ENCODE measurements around the gene CELA3B. TPM values are rescaled to one million over a fixed set of nuclear protein-coding genes. Genes with fewer than 3 reads are reported as not detected.
A peak's percentile ranks its signal among the peaks of the same experiment; 100 is the strongest.
"Not testable (repeated sequence)": the region's sequence is repeated elsewhere in the genome, so short reads cannot be mapped to it uniquely, and the experiment has no call there.

CELA3B gene
- total RNA-seq, 2 experiments from 2014 or later: not detected

GRCh38 chr1:22018583-22019559, 42.0 kb downstream of the CELA3B start:
- ChIA-PET CTCF (interaction anchor here (0.8 to 2.0 kb wide), 5 partner anchors 8 to 87 kb away, joined by 3 to 16 read pairs (median 4); partner anchors contain the start of gene CDC42), POLR2A (interaction anchor here (0.6 to 30.7 kb wide), 4 partner anchors 12 to 87 kb away, joined by 3 to 1616 read pairs (median 4); partner anchors contain the start of gene CDC42)
- Mint-ChIP-seq H3K4me3 (no peak overlapping the region), H3K36me3 (ENCODE audit: low read depth) (no peaks in the 10 kb centered on the region), H3K27me3 (no peaks in the 10 kb centered on the region), H3K27ac (peak overlapping the region; percentile 81), H3K9me3 (no peaks in the 10 kb centered on the region), H3K4me1 (peaks cover 28% of the 10 kb centered on the region)
- DNase-seq: peak; percentile 71

GRCh38 chr1:22021061-22021460, 44.2 kb downstream of the CELA3B start:
- Mint-ChIP-seq H3K27me3 (no peaks in the 10 kb centered on the region), H3K36me3 (ENCODE audit: low read depth) (peaks cover 2% of the 10 kb centered on the region), H3K4me1 (peaks cover 41% of the 10 kb centered on the region), H3K4me3 (no peak overlapping the region), H3K9me3 (no peaks in the 10 kb centered on the region), H3K27ac (no peak overlapping the region)
- no peak for DNase-seq
- ChIA-PET POLR2A (interaction anchor here (30.7 kb wide), 1 partner anchor 33 kb away, joined by 1616 read pairs; the partner anchor contains the start of gene CDC42), CTCF (interaction anchor here (0.6 to 6.4 kb wide), 3 partner anchors 31 to 78 kb away, joined by 3 to 112 read pairs (median 4); partner anchors contain the start of gene CDC42)

DNA sequence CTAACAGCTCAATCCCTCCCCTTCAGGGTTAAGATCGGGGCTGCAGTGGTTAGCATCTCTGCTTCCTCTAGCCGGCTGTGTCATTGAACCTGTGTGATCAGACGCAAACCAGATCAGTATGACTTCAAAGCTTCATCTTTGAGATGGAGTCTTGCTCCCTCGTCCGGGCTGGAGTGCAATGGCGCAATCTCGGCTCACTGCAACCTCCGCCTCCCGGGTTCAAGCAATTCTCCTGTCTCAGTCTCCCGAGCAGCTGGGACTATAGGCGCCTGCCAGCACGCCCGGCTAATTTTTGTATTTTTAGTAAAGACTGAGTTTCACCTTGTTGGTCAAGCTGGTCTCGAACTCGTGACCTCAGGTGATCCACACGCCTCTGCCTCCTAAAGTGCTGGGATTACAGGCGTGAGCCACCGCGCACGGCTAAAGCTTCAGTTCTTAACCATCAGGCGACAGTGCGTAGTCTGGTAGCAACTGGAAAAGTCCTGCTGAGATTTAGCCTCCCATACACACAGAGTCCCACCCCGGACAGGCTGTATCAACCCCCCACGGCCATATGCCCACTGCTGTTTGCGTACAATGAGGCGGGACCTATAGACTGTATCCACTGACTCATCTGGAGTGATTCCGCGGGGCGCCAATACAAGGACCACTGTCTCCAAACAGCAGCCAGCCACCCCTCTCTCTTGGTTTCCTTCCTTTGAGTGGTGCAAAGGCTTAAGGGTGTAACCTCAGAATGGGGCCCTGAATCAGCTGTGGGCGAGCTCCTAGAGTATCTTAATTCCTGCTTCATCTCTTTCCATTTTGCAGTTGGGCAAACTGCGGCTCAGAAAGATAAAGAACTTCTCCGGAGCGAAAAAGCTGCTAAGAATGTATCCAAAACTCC, 47.9 kb downstream of the CELA3B start:
- peaks cover 51% of the 10 kb centered on the region for H3K4me1 Mint-ChIP-seq
- H3K36me3 Mint-ChIP-seq (ENCODE audit: low read depth): peaks cover 9% of the 10 kb centered on the region
- CTCF ChIA-PET: interaction anchor here (0.6 to 6.4 kb wide), 20 partner anchors 14 to 656 kb away, joined by 3 to 112 read pairs (median 4); partner anchors contain the start of gene CDC42
- POLR2A ChIA-PET: interaction anchor here (0.6 to 30.7 kb wide), 18 partner anchors 15 to 1238 kb away, joined by 3 to 1616 read pairs (median 4); partner anchors contain the start of genes CDC42, HP1BP3 and USP48
- no peaks in the 10 kb centered on the region for H3K27me3 Mint-ChIP-seq
- H3K27ac Mint-ChIP-seq: peak overlapping the region; percentile 93
- H3K9me3 Mint-ChIP-seq: no peaks in the 10 kb centered on the region
- peak; percentile 82 for DNase-seq
- H3K4me3 Mint-ChIP-seq: peak overlapping the region; percentile 86

- ChIA-PET POLR2A (interaction anchor here (0.6 to 30.7 kb wide), 19 partner anchors 15 to 1239 kb away, joined by 3 to 1616 read pairs (median 4); partner anchors contain the start of genes CDC42, HP1BP3 and USP48), CTCF (interaction anchor here (0.6 to 6.4 kb wide), 15 partner anchors 13 to 391 kb away, joined by 3 to 112 read pairs (median 5); partner anchors contain the start of gene CDC42)
- H3K36me3 Mint-ChIP-seq (ENCODE audit: low read depth): peaks cover 9% of the 10 kb centered on the region
- no peaks in the 10 kb centered on the region for H3K27me3 Mint-ChIP-seq
- H3K27ac Mint-ChIP-seq: peak overlapping the region; percentile 93
- no peaks in the 10 kb centered on the region for H3K9me3 Mint-ChIP-seq
- DNase-seq: peak; percentile 90
- H3K4me1 Mint-ChIP-seq: peaks cover 55% of the 10 kb centered on the region
- peak overlapping the region; percentile 86 for H3K4me3 Mint-ChIP-seq
Observed at GRCh38 chr1:22025368-22026155, 48.7 kb downstream of the CELA3B start.

- H3K27me3 Mint-ChIP-seq: no peaks in the 10 kb centered on the region
- CTCF ChIA-PET: interaction anchor here (0.9 to 2.7 kb wide), 5 partner anchors 9 to 79 kb away, joined by 3 to 10 read pairs (median 6); no protein-coding TSS in a partner anchor
- peak overlapping the region; percentile 93 for H3K27ac Mint-ChIP-seq
- no peaks in the 10 kb centered on the region for H3K9me3 Mint-ChIP-seq
- DNase-seq: no peak
- H3K4me1 Mint-ChIP-seq: peaks cover 67% of the 10 kb centered on the region
- POLR2A ChIA-PET: interaction anchor here (3.4 to 30.7 kb wide), 2 partner anchors 27 to 78 kb away, joined by 29 to 1616 read pairs; partner anchors contain the start of gene CDC42
- peaks cover 13% of the 10 kb centered on the region for H3K36me3 Mint-ChIP-seq (ENCODE audit: low read depth)
- H3K4me3 Mint-ChIP-seq: peak overlapping the region; percentile 86
Observed at GRCh38 chr1:22026924-22027289, 50.1 kb downstream of the CELA3B start.

- peaks cover 54% of the 10 kb centered on the region for H3K4me1 Mint-ChIP-seq
- H3K4me3 Mint-ChIP-seq: no peak overlapping the region
- no peak for DNase-seq
- no peaks in the 10 kb centered on the region for H3K9me3 Mint-ChIP-seq
- CTCF ChIA-PET: interaction anchor here (0.5 to 2.5 kb wide), 2 partner anchors 9 to 395 kb away, joined by 3 to 16 read pairs; no protein-coding TSS in a partner anchor
- POLR2A ChIA-PET: interaction anchor here (30.7 kb wide), 1 partner anchor 24 kb away, joined by 1616 read pairs; the partner anchor contains the start of gene CDC42
- no peaks in the 10 kb centered on the region for H3K27me3 Mint-ChIP-seq
- H3K36me3 Mint-ChIP-seq (ENCODE audit: low read depth): peaks cover 13% of the 10 kb centered on the region
- H3K27ac Mint-ChIP-seq: no peak overlapping the region
Observed at GRCh38 chr1:22030057-22030456, 53.2 kb downstream of the CELA3B start.

DNA sequence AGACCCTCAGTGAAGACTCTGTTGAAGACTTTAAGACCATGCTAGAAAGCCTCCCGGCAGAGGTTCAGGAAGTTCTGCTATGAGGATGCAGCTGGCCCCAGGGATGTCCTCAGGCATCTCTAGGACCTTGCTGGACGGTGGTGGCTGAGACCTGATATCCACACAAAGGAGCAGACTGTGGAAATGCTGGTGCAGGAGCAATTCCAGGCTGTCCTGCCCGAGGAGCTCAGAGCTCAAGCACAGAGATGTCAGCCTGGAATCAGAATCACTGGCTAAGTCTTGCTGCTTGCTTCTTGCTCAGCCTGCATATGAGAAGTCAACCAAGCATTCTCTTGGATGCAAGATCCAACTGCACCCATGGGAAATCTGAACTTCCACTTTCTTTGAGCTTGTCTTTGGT, 53.7 kb downstream of the CELA3B start:
- Mint-ChIP-seq H3K9me3 (no peaks in the 10 kb centered on the region), H3K4me3 (no peak overlapping the region), H3K4me1 (peaks cover 54% of the 10 kb centered on the region), H3K36me3 (ENCODE audit: low read depth) (peaks cover 13% of the 10 kb centered on the region), H3K27me3 (no peaks in the 10 kb centered on the region), H3K27ac (no peak overlapping the region)
- no peak for DNase-seq
- ChIA-PET CTCF (interaction anchor here (1.0 to 2.5 kb wide), 2 partner anchors 9 to 674 kb away, joined by 3 to 16 read pairs; no protein-coding TSS in a partner anchor), POLR2A (interaction anchor here (0.9 to 30.7 kb wide), 2 partner anchors 11 to 24 kb away, joined by 3 to 1616 read pairs; partner anchors contain the start of gene CDC42)

DNA sequence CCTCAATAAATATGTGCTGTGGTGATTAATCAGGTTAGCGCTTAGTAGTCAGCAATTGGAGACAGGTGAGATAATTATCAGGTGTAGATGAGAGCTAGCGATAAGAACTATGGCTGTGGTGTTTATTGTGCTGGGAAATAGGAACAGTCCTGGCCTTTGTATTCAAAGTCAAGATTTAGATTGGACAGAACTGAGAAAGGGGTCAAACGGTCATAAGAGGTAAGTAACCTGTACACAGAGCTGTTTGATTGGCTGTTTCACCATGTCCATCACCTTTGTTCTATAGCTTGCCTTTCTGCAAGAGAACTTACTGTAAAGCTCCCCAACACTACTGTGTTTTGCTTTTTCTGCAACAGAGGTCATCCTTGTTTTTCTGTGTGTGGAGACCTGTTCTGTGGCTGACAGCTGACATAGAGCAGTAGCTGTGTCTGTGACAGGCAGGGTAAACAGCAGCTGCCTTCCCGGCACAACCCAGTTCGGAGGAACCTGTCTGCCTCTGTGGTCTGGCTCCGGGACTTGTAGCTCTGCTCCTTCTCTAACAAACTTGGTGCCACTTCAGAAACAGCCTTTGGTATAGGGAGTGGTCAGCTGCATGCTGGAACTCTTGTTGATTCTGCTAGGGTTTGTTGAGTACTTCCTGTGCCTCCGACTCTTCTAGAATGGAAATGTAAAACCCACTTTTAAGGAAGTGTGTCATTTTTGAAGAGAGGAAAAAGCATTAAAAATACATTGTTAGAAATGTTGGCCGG, 54.6 kb downstream of the CELA3B start:
- peak; percentile 46 for DNase-seq
- Mint-ChIP-seq H3K9me3 (no peaks in the 10 kb centered on the region), H3K27ac (peak overlapping the region; percentile 67), H3K36me3 (ENCODE audit: low read depth) (peaks cover 10% of the 10 kb centered on the region), H3K27me3 (no peaks in the 10 kb centered on the region), H3K4me3 (no peak overlapping the region), H3K4me1 (peaks cover 47% of the 10 kb centered on the region)
- CTCF ChIA-PET: interaction anchor here (0.6 to 2.5 kb wide), 8 partner anchors 8 to 673 kb away, joined by 3 to 16 read pairs (median 3); no protein-coding TSS in a partner anchor
- POLR2A ChIA-PET: interaction anchor here (0.9 to 30.7 kb wide), 3 partner anchors 12 to 73 kb away, joined by 3 to 1616 read pairs (median 4); partner anchors contain the start of gene CDC42

GRCh38 chr1:22034834-22035233, 58.0 kb downstream of the CELA3B start:
- POLR2A ChIA-PET: interaction anchor here (30.7 to 43.8 kb wide), 2 partner anchors 2 to 20 kb away, joined by 1616 read pairs; partner anchors contain the start of gene CDC42

GRCh38 chr1:22037520-22037919, 60.7 kb downstream of the CELA3B start:
- DNase-seq: no peak
- ChIA-PET CTCF (interaction anchor here (2.4 to 8.9 kb wide), 3 partner anchors 10 to 15 kb away, joined by 9 to 88 read pairs (median 73); partner anchors contain the start of gene CDC42), POLR2A (interaction anchor here (30.7 to 43.8 kb wide), 2 partner anchors 4 to 17 kb away, joined by 1616 read pairs; partner anchors contain the start of gene CDC42)
- Mint-ChIP-seq H3K27ac (peak overlapping the region; percentile 99), H3K36me3 (ENCODE audit: low read depth) (no peaks in the 10 kb centered on the region), H3K4me3 (no peak overlapping the region), H3K9me3 (no peaks in the 10 kb centered on the region), H3K27me3 (no peaks in the 10 kb centered on the region), H3K4me1 (peaks cover 43% of the 10 kb centered on the region)

More at GRCh38 chr1:22034834-22035233, 58.0 kb downstream of the CELA3B start:
- not testable (repeated sequence) for DNase-seq; H3K27me3 Mint-ChIP-seq; H3K27ac Mint-ChIP-seq; H3K36me3 Mint-ChIP-seq (ENCODE audit: low read depth); H3K4me3 Mint-ChIP-seq; H3K9me3 Mint-ChIP-seq
- peaks cover 47% of the 10 kb centered on the region for H3K4me1 Mint-ChIP-seq
- CTCF ChIA-PET: interaction anchor here (8.9 kb wide), 1 partner anchor 11 kb away, joined by 88 read pairs; no protein-coding TSS in a partner anchor
